CD4-positive, alpha-beta memory T cell (primary cell): Measurements from ENCODE around the gene ASIC4. TPM values are rescaled to one million over a fixed set of nuclear protein-coding genes. Genes with fewer than 3 reads are reported as not detected.

Source experiments
- CTCF ChIA-PET: fragments of 350-600 bp; sonication (Branson Sonifier 250); formaldehyde crosslinking; loops from one replicate; lab custom pipeline; 2021; ENCODE audit warnings: inconsistent platforms; ENCODE audit not compliant: partially characterized antibody; lab: Charles Lee
- POLR2A ChIA-PET: fragments of 350-600 bp; sonication (Branson Sonifier 250); formaldehyde crosslinking; loops from one replicate; lab custom pipeline; 2021; ENCODE audit not compliant: partially characterized antibody; lab: Charles Lee
- DNase-seq, 5 donors: peaks; one replicate each; pipeline versions ENCODE4 v3.0.0 to v3.0.0-alpha.2; 2020 to 2022; ENCODE audit warnings: mixed read lengths in 1 of 5
- H3K27ac ChIP-seq: one replicate; pipeline ENCODE4 v1.7.0; 2013; ENCODE audit warnings: low read depth, low read length
- H3K27me3 ChIP-seq: 2 replicates; pipeline ENCODE4 v1.7.0; 2013; ENCODE audit warnings: mild to moderate bottlenecking, low read length, moderate library complexity; ENCODE audit not compliant: insufficient read depth
- H3K36me3 ChIP-seq: 2 replicates; pipeline ENCODE4 v1.7.0; 2013; ENCODE audit warnings: mild to moderate bottlenecking, low read length, moderate library complexity; ENCODE audit not compliant: insufficient read depth
- H3K4me1 ChIP-seq: 2 replicates; pipeline ENCODE4 v1.7.0; 2013; ENCODE audit warnings: mild to moderate bottlenecking, low read length, moderate library complexity; ENCODE audit not compliant: insufficient read depth
- H3K4me3 ChIP-seq, 2 donors: one replicate each; pipeline ENCODE4 v1.7.0; 2013; ENCODE audit warnings: low read length in 2 of 2, mild to moderate bottlenecking in 1 of 2
- H3K9me3 ChIP-seq, 2 donors: one replicate each; pipeline ENCODE4 v1.7.0; 2013; ENCODE audit warnings: low read length in 2 of 2, control low read depth in 1 of 2; ENCODE audit not compliant: control insufficient read depth in 1 of 2
- H3K27ac Mint-ChIP-seq, 7 donors: one replicate each; pipeline ENCODE4 v1.8.0; 2020 to 2021; ENCODE audit warnings: mixed read lengths in 7 of 7, mild to moderate bottlenecking in 6 of 7, inconsistent platforms in 3 of 7, moderate library complexity in 3 of 7
- H3K27me3 Mint-ChIP-seq, 2 donors: one replicate each; pipeline ENCODE4 v1.8.0; 2020 to 2021; ENCODE audit warnings: mixed read lengths in 2 of 2
- H3K36me3 Mint-ChIP-seq, 2 donors: one replicate each; pipeline ENCODE4 v1.8.0; 2020 to 2021; ENCODE audit warnings: mixed read lengths in 2 of 2, inconsistent platforms in 1 of 2, mild to moderate bottlenecking in 1 of 2
- H3K4me1 Mint-ChIP-seq, 4 donors: one replicate each; pipeline ENCODE4 v1.8.0; 2020 to 2021; ENCODE audit warnings: mixed read lengths in 4 of 4, mild to moderate bottlenecking in 1 of 4
- H3K4me3 Mint-ChIP-seq, 8 donors: one replicate each; pipeline ENCODE4 v1.8.0; 2020 to 2021; ENCODE audit warnings: mixed read lengths in 8 of 8, mild to moderate bottlenecking in 7 of 8, moderate library complexity in 6 of 8, inconsistent platforms in 3 of 8
- H3K9me3 Mint-ChIP-seq, 8 donors: one replicate each; pipeline ENCODE4 v1.8.0; 2020 to 2021; ENCODE audit warnings: mixed read lengths in 8 of 8, mild to moderate bottlenecking in 5 of 8, inconsistent platforms in 3 of 8, moderate library complexity in 1 of 8
- intact Hi-C: fragments of 100-400 bp; cut with micrococcal nuclease; formaldehyde crosslinking; loops from one replicate; pipeline ENCODE4 v1.15.1; 2023
- polyA plus RNA-seq, 2 donors: library from polyadenylated mRNA; unstranded; fragments of 300-500 nt; fragmentation: Illumina TruSeq; gene quantifications; one replicate each; pipeline ENCODE4 v1.2.3, GENCODE V29; 2021
- total RNA-seq, 2 experiments: library from RNA; stranded (reverse); gene quantifications; one replicate each; pipeline ENCODE4 v1.2.3, GENCODE V29; 2021

ASIC4 gene
- total and polyA plus RNA-seq, 4 experiments from 2014 or later: 0.09 to 0.22 TPM; not detected in 2

DNA sequence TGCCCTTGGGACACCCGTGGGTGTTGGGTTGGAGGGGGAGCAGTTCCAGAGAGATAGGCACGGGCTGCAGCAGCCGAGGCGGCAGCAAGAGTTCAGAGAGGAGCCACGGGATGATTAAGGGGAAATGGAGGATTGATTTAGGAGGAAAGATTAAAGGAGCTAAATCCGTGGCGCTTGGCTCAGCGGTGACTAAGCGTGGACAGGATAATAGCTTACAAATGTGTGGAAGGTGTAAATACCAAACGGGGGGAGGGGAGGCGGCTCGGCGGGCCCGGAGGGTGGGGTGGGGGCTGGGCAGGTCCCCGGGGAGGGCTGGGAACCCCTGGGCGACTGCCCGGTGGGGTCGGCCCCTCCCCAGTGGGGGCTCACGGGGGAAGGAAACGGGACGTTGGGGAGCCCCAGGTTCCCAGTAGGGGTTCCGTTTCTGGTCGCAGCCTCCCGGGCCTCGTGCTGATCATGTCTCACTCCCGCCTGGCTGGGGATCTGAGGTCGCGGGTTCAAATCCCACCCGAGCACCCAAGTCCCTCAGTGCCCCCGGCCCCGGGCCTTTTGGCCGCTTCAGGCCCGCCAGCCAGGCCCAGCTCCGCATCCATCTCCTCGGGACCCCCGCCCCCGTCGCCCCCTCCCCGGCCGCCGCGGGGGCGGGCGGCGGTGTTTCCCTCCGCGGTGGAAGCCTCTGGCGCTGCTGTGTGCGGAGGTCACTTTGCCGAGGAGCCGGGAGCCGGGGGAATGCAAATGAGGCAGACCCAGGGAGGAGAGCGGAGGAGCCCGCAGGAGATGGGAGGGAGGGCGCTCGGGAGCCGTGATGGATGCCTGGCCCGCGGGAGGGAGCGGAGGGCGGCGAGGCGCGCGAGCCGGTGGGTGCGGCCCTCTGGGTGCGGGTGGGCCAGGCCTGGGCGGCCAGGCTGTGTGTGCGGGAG lies 8.1 kb downstream of the ASIC4 start:
- Mint-ChIP-seq H3K27ac (no peak overlapping the region), H3K9me3 (no peaks in the 10 kb centered on the region), H3K4me3 (peak overlapping the region in 5 of 8 donors; percentile 35 to 73 (median 40)), H3K36me3 (no peaks in the 10 kb centered on the region), H3K4me1 (peaks cover 10 to 19% (median 12%) of the 10 kb centered on the region in 4 donors), H3K27me3 (peaks cover 69 to 78% of the 10 kb centered on the region in 2 donors)
- Histone ChIP-seq H3K27me3 (peaks cover 29% of the 10 kb centered on the region), H3K36me3 (no peaks in the 10 kb centered on the region), H3K4me1 (peaks cover 10% of the 10 kb centered on the region), H3K27ac (no peak overlapping the region), H3K4me3 (no peak overlapping the region), H3K9me3 (no peaks in the 10 kb centered on the region)
- ChIA-PET CTCF (interaction anchor here (1.8 kb wide), 1 partner anchor 27 kb away, joined by 8 read pairs; a partner anchor contains a TSS), POLR2A (interaction anchor here (0.5 kb wide), 1 partner anchor 945 kb away, joined by 3 read pairs; no protein-coding TSS in a partner anchor)
- no peak for DNase-seq
- intact Hi-C loops: no loop called here

DNA sequence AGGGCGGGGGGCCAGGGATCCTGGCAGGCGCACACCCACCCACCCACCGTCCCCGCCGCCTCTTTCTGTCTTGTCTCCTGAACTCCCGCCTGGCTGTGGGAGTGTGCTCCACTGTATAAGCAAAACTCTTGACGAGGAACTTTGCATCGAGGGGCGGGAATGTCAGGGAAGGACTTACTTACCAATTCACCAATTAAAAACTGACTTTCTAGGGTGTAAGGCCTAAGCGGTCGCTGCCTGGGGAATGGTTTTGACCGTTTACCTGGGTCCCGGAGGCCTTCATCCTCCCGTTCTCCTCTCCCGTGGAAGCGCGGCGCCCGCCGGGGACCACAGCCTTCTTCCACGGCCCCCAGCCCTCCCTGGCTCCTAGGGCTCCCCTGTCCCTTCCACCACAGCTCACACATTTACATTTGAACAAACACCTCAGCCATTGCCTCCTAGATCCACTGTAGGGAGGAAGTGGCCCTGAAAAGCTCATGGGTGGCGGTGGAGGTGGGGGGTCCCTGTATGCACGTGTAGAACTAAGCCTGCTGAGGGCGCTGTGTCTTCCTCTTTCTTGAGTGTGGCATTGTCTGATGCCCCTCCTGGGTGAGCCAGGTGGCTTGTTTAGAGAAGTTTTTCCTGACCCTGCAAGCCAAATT lies 8.9 kb downstream of the ASIC4 start:
- POLR2A ChIA-PET: no interaction called here
- peak overlapping the region in 3 of 8 donors; percentile 9 to 72 (median 62) for H3K4me3 Mint-ChIP-seq
- intact Hi-C loops: no loop called here

DNA sequence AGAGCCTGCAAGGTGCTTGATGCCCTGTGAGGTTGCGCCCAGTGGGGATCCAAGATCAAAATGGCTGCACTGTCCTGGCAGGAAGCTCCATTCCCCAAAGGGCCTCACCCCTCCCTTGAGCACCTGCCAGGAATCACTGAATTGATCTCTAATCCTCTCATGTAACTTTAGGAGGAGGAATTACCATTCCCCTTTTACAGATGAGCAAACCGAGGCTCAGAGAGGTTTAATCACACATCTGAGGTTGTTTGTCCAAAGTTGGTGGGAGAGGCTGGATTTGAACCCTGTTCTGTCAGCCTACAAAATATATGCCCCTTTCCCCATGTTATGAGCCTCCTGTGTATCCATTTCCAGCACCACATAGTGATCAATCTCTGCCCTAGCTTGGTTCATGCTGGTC lies 10.5 kb downstream of the ASIC4 start:
- intact Hi-C loops: no loop called here
- ChIA-PET POLR2A (no interaction called here), CTCF (interaction anchor here (0.8 to 1.8 kb wide), 3 partner anchors 17 to 30 kb away, joined by 3 to 8 read pairs (median 4); a partner anchor contains a TSS)
- Mint-ChIP-seq H3K4me1 (peaks cover 8 to 19% (median 12%) of the 10 kb centered on the region in 4 donors), H3K36me3 (no peaks in the 10 kb centered on the region), H3K27ac (no peak overlapping the region), H3K27me3 (peaks cover 66 to 79% of the 10 kb centered on the region in 2 donors), H3K9me3 (no peaks in the 10 kb centered on the region), H3K4me3 (no peak overlapping the region)
- Histone ChIP-seq H3K27ac (no peak overlapping the region), H3K9me3 (no peaks in the 10 kb centered on the region), H3K36me3 (no peaks in the 10 kb centered on the region), H3K4me1 (peaks cover 10% of the 10 kb centered on the region), H3K4me3 (no peak overlapping the region), H3K27me3 (peaks cover 44% of the 10 kb centered on the region)
- DNase-seq: no peak

More for the DNA sequence above, 8.9 kb downstream of the ASIC4 start:
- H3K36me3 ChIP-seq: no peaks in the 10 kb centered on the region
- CTCF ChIA-PET: interaction anchor here (0.5 to 1.8 kb wide), 5 partner anchors 13 to 548 kb away, joined by 3 to 8 read pairs (median 3); a partner anchor contains a TSS
- Mint-ChIP-seq H3K9me3 (no peaks in the 10 kb centered on the region), H3K27ac (no peak overlapping the region), H3K27me3 (peaks cover 69 to 77% of the 10 kb centered on the region in 2 donors), H3K4me1 (peaks cover 10 to 19% (median 12%) of the 10 kb centered on the region in 4 donors), H3K36me3 (no peaks in the 10 kb centered on the region)
- no peaks in the 10 kb centered on the region for H3K9me3 ChIP-seq
- no peak overlapping the region for H3K4me3 ChIP-seq
- peaks cover 10% of the 10 kb centered on the region for H3K4me1 ChIP-seq
- H3K27me3 ChIP-seq: peaks cover 34% of the 10 kb centered on the region
- DNase-seq: no peak
- H3K27ac ChIP-seq: no peak overlapping the region

DNA sequence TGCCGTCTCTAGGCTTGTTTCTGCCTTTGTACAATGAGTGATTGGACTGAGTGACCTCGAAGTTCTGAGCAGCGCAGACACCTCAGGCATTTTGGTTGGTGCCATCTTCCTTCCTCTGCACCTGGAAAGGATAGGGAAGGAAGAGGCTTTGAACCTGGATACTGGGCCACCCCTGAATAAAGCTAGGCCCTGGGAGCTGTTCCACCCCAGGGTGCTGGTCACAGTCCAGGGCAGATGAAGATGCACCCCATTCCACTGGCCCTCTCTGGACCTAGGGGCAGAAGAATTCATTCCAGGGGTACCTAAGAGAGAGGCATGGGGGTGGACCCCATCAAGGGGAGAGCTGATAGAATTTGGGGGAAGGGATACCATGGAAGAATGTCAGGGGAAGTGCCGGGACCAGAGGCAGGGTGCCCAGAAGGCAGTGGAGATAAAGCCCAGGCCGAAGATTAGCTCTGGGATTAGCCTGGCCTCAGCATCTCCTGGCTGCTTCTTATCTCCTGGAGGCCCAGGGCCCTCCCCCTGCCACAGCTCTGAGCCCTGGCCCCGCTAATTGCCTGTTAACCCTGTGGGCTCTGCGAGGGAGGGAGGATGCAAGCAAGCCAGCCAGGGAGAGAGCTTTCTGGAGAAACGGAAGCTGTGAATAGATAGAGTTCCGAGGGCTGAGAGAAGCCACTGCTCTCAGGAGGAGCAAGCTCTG lies 11.4 kb downstream of the ASIC4 start:
- intact Hi-C loops: no loop called here
- DNase-seq: no peak
- H3K4me1 Mint-ChIP-seq: peaks cover 8 to 20% (median 15%) of the 10 kb centered on the region in 4 donors
- peak overlapping the region in 1 of 7 donors; percentile 33 for H3K27ac Mint-ChIP-seq
- Histone ChIP-seq H3K27ac (no peak overlapping the region), H3K27me3 (peaks cover 52% of the 10 kb centered on the region), H3K4me3 (no peak overlapping the region), H3K9me3 (no peaks in the 10 kb centered on the region), H3K4me1 (peaks cover 10% of the 10 kb centered on the region), H3K36me3 (no peaks in the 10 kb centered on the region)
- H3K36me3 Mint-ChIP-seq: no peaks in the 10 kb centered on the region
- no peaks in the 10 kb centered on the region for H3K9me3 Mint-ChIP-seq
- peaks cover 67 to 80% of the 10 kb centered on the region in 2 donors for H3K27me3 Mint-ChIP-seq
- POLR2A ChIA-PET: no interaction called here
- H3K4me3 Mint-ChIP-seq: no peak overlapping the region
- CTCF ChIA-PET: interaction anchor here (1.1 to 1.3 kb wide), 4 partner anchors 26 to 49 kb away, joined by 3 to 6 read pairs (median 4); partner anchors contain the start of gene GMPPA

DNA sequence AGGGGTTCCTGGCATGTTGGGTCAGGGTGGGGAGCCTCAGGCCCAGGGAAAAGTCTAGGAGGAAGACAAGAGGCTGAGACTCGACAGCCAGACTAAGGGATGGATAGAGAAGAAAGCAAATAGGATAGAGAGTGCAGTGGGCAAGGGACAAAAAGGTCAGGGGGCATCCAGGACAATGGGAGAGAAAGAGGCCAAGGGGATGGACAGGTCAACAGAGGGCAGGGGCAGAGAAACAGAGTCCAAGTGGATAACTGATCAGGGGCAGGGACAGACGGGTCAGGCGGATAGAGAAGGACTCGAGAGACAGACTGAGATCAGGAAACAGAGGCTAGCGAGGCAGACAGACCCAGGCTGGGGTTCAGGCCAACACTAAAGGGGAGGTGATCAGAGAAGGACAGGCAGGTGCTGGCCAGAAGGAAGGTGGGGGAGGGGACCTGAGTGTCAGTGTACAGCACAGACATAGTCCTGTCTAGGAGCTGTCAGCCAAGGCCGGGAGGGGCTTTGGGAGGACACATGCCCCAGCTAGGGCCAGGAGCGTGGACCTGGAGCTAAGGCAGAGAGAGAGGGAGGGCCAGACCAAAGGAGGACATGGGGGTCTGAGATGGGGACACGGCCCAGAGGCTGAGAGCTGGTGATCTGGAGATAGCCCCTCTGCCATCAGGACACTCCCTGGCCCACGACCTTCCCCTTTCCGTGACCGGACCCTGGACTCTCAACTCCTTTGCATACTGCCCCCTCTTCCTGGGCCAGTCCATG lies 12.2 kb downstream of the ASIC4 start:
- no peaks in the 10 kb centered on the region for H3K9me3 ChIP-seq
- no peak overlapping the region for H3K27ac ChIP-seq
- no peak overlapping the region for H3K4me3 ChIP-seq
- peaks cover 50% of the 10 kb centered on the region for H3K27me3 ChIP-seq
- ChIA-PET POLR2A (no interaction called here), CTCF (interaction anchor here (1.0 to 6.5 kb wide), 11 partner anchors 15 to 124 kb away, joined by 3 to 160 read pairs (median 7); partner anchors contain the start of genes CHPF, GMPPA and TMEM198)
- Mint-ChIP-seq H3K4me1 (peaks cover 8 to 20% (median 12%) of the 10 kb centered on the region in 4 donors), H3K4me3 (no peak overlapping the region), H3K36me3 (no peaks in the 10 kb centered on the region), H3K27ac (peak overlapping the region in 1 of 7 donors; percentile 60), H3K27me3 (peaks cover 68 to 78% of the 10 kb centered on the region in 2 donors), H3K9me3 (no peaks in the 10 kb centered on the region)
- H3K36me3 ChIP-seq: no peaks in the 10 kb centered on the region
- no peak for DNase-seq
- intact Hi-C loops: no loop called here
- peaks cover 10% of the 10 kb centered on the region for H3K4me1 ChIP-seq

DNA sequence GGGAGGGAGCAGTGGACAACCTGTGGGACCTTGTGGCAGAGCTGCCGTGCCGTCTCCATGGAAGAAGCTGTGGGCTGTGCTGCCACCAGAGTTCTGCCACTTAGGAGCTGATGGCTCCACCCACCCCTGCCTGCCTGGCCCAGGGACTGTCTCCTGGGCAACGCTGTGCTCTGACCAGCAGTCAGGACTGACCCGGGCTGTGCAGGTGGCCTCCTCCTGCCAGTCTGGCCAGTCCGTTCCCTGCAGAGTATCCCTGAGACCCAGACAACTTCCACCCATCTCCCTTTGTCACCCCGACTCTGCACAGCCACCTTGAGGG lies 12.8 kb downstream of the ASIC4 start:
- peaks cover 4 to 15% (median 7%) of the 10 kb centered on the region in 4 donors for H3K4me1 Mint-ChIP-seq
- CTCF ChIA-PET: interaction anchor here (1.0 to 6.5 kb wide), 9 partner anchors 14 to 124 kb away, joined by 3 to 160 read pairs (median 20); partner anchors contain the start of genes CHPF, GMPPA and TMEM198
- H3K27me3 ChIP-seq: peaks cover 46% of the 10 kb centered on the region

More for the DNA sequence above, 12.8 kb downstream of the ASIC4 start:
- intact Hi-C loops: no loop called here
- Histone ChIP-seq H3K4me1 (peaks cover 10% of the 10 kb centered on the region), H3K9me3 (no peaks in the 10 kb centered on the region), H3K36me3 (no peaks in the 10 kb centered on the region), H3K4me3 (no peak overlapping the region), H3K27ac (no peak overlapping the region)
- no peak for DNase-seq
- POLR2A ChIA-PET: no interaction called here
- Mint-ChIP-seq H3K9me3 (no peaks in the 10 kb centered on the region), H3K4me3 (no peak overlapping the region), H3K27ac (peak overlapping the region in 1 of 7 donors; percentile 60), H3K27me3 (peaks cover 66 to 74% of the 10 kb centered on the region in 2 donors), H3K36me3 (no peaks in the 10 kb centered on the region)
